Esophagus squamous epithelium (tissue), 5 donors: ENCODE measurements around the gene CREB5. TPM values are rescaled to one million over a fixed set of nuclear protein-coding genes. Genes with fewer than 3 reads are reported as not detected.

Experiments
- DNase-seq: peaks from one replicate; lab custom pipeline; 2025; lab: John Stamatoyannopoulos, UW
- H3K27ac ChIP-seq, 4 donors: fragments of 200-600 bp; sonication (generic); one replicate each; pipeline ENCODE4 v1.5.1; 2016 to 2019; ENCODE audit warnings: mild to moderate bottlenecking in 1 of 4
- H3K27me3 ChIP-seq, 4 donors: fragments of 200-600 bp; sonication (generic); 1 replicate in 3 of 4; 2 replicates in 1 of 4; pipeline versions ENCODE4 v1.5.1 to v1.6.0; 2017 to 2021; ENCODE audit warnings: antibody characterized with exemption in 1 of 4
- H3K36me3 ChIP-seq, 3 donors: fragments of 200-600 bp; sonication (generic); one replicate each; pipeline ENCODE4 v1.5.1; 2016 to 2019
- H3K4me1 ChIP-seq, 3 donors: fragments of 200-600 bp; sonication (generic); one replicate each; pipeline ENCODE4 v1.5.1; 2017 to 2019
- H3K4me3 ChIP-seq, 4 donors: fragments of 200-600 bp; sonication (generic); 1 replicate in 3 of 4; 2 replicates in 1 of 4; pipeline ENCODE4 v1.5.1; 2016 to 2019; ENCODE audit warnings: mild to moderate bottlenecking in 2 of 4, moderate library complexity in 1 of 4
- H3K9me3 ChIP-seq, 3 donors: fragments of 200-600 bp; sonication (generic); one replicate each; pipeline ENCODE4 v1.5.1; 2016 to 2019
- POLR2A ChIP-seq, 4 donors: fragments of 450-650 bp; IDR thresholded peaks; one replicate each; pipeline ENCODE4 v1.6.1; 2017; ENCODE audit warnings: antibody characterized with exemption in 4 of 4, mild to moderate bottlenecking in 4 of 4, moderate library complexity in 3 of 4
- WGBS, 2 donors: methylation state at CpG; one replicate each; pipeline ENCODE4 v1.1.5; 2018; 5-methylcytosine and 5-hydroxymethylcytosine counted together
- intact Hi-C: fragments of 100-400 bp; cut with DNase I; formaldehyde crosslinking; loops from one replicate; pipeline ENCODE4 v1.15.0; 2022
- total RNA-seq, 4 donors: library from RNA; depleted of rRNA; stranded (reverse); fragments of >200 nt; gene quantifications; one replicate each; pipeline ENCODE4 v1.1.0, GENCODE V29; 2016
- TF ChIP-seq, protein P1 (sequence below), 6 experiments: fragments of 450-650 bp in 4 of 6; fragments of 200-600 bp in 2 of 6; sonication (generic) in 2 of 6; IDR thresholded peaks; one replicate each; pipeline ENCODE4 v1.5.1; 2016 to 2019; ENCODE audit warnings: antibody characterized with exemption in 6 of 6, mild to moderate bottlenecking in 4 of 6, moderate library complexity in 4 of 6
- donor health status: DM: yes; HTN: yes; CAD: no.

The CREB5 gene
- total RNA-seq, 4 donors from 2014 or later = 0.30 to 5.0 (median 2.2) TPM

GRCh38 chr7:28576656-28577055 lies 164.3 kb downstream of the CREB5 start:
- Histone ChIP-seq H3K27ac (no peak overlapping the region), H3K27me3 (peaks cover 0 to 8% (median 0%) of the 10 kb centered on the region in 4 donors), H3K9me3 (no peaks in the 10 kb centered on the region), H3K4me1 (peaks cover 0 to 10% (median 0%) of the 10 kb centered on the region in 3 donors), H3K36me3 (no peaks in the 10 kb centered on the region), H3K4me3 (no peak overlapping the region)
- TF ChIP-seq, protein P1, sequence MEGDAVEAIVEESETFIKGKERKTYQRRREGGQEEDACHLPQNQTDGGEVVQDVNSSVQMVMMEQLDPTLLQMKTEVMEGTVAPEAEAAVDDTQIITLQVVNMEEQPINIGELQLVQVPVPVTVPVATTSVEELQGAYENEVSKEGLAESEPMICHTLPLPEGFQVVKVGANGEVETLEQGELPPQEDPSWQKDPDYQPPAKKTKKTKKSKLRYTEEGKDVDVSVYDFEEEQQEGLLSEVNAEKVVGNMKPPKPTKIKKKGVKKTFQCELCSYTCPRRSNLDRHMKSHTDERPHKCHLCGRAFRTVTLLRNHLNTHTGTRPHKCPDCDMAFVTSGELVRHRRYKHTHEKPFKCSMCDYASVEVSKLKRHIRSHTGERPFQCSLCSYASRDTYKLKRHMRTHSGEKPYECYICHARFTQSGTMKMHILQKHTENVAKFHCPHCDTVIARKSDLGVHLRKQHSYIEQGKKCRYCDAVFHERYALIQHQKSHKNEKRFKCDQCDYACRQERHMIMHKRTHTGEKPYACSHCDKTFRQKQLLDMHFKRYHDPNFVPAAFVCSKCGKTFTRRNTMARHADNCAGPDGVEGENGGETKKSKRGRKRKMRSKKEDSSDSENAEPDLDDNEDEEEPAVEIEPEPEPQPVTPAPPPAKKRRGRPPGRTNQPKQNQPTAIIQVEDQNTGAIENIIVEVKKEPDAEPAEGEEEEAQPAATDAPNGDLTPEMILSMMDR (IDR thresholded peaks at IDR 0.05) = no peak
- no peak for TF ChIP-seq POLR2A (IDR thresholded peaks at IDR 0.05)
- DNase-seq = no peak
- intact Hi-C loops = no loop called here

GRCh38 chr7:28579571-28579970 lies 167.3 kb downstream of the CREB5 start:
- no peak for TF ChIP-seq POLR2A (IDR thresholded peaks at IDR 0.05)
- TF ChIP-seq, protein P1 (IDR thresholded peaks at IDR 0.05) = no peak
- no peak overlapping the region for H3K4me3 ChIP-seq
- peaks cover 0 to 8% (median 0%) of the 10 kb centered on the region in 4 donors for H3K27me3 ChIP-seq
- intact Hi-C loops = no loop called here
- H3K4me1 ChIP-seq = no peaks in the 10 kb centered on the region
- H3K9me3 ChIP-seq = no peaks in the 10 kb centered on the region
- no peak overlapping the region for H3K27ac ChIP-seq
- 72 to 100% methylated on average over 2 to 3 of the region's 3 CpGs for WGBS, 2 donors
- no peaks in the 10 kb centered on the region for H3K36me3 ChIP-seq
- DNase-seq = no peak

DNA sequence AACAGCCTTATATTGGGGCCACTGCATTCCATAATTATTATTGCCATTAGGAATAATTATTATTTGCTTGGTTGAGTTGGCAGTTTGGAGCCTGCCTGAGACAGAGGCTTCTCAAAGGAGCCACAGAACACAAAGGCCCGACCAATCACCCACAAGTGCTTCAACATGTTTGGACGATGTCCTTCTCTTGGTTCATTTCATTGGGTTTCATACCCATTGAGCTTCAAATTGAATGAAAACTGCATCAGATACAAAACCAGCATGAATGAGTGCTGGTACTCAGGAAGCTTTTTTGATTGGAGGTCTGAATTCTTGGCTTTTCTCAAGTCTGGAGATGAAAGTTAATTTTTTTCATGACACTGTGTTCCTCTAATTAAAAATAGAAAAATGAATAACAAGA lies 168.3 kb downstream of the CREB5 start:
- 44 to 65% methylated on average over 2 of the region's 2 CpGs for WGBS, 2 donors
- Histone ChIP-seq H3K27ac (no peak overlapping the region), H3K36me3 (no peaks in the 10 kb centered on the region), H3K4me1 (no peaks in the 10 kb centered on the region), H3K9me3 (no peaks in the 10 kb centered on the region), H3K27me3 (peaks cover 0 to 4% (median 0%) of the 10 kb centered on the region in 4 donors), H3K4me3 (no peak overlapping the region)
- intact Hi-C loops = no loop called here
- DNase-seq = no peak
- TF ChIP-seq, protein P1 (IDR thresholded peaks at IDR 0.05) = no peak
- TF ChIP-seq POLR2A (IDR thresholded peaks at IDR 0.05) = no peak

GRCh38 chr7:28581351-28581750 lies 169.0 kb downstream of the CREB5 start:
- Histone ChIP-seq H3K9me3 (no peaks in the 10 kb centered on the region), H3K27ac (no peak overlapping the region), H3K27me3 (no peaks in the 10 kb centered on the region), H3K4me3 (no peak overlapping the region), H3K36me3 (no peaks in the 10 kb centered on the region), H3K4me1 (no peaks in the 10 kb centered on the region)
- WGBS, 2 donors = 57 to 63% methylated on average over 6 of the region's 6 CpGs
- TF ChIP-seq, protein P1 (IDR thresholded peaks at IDR 0.05) = no peak
- no peak for TF ChIP-seq POLR2A (IDR thresholded peaks at IDR 0.05)
- DNase-seq = no peak
- intact Hi-C loops = no loop called here

- Histone ChIP-seq H3K4me1 (peaks cover 0 to 6% (median 0%) of the 10 kb centered on the region in 3 donors), H3K9me3 (no peaks in the 10 kb centered on the region), H3K27me3 (no peaks in the 10 kb centered on the region), H3K27ac (no peak overlapping the region), H3K4me3 (no peak overlapping the region), H3K36me3 (no peaks in the 10 kb centered on the region)
- no peak for DNase-seq
- 76 to 89% methylated on average over 4 of the region's 4 CpGs for WGBS, 2 donors
- no peak for TF ChIP-seq POLR2A (IDR thresholded peaks at IDR 0.05)
- TF ChIP-seq, protein P1 (IDR thresholded peaks at IDR 0.05) = no peak
- intact Hi-C loops = no loop called here
Measured at GRCh38 chr7:28582226-28582625, 169.9 kb downstream of the CREB5 start.
